IMR-90 (cell line): ENCODE measurements around the gene MGA. TPM values are rescaled to one million over a fixed set of nuclear protein-coding genes. Genes with fewer than 3 reads are reported as not detected.

Experiments used
- ATAC-seq: fragments of 200-7000 bp; cut with Tn5 transposase; 2 replicates; pipeline ENCODE4 v1.9.1; 2020; ENCODE audit warnings: low read depth, mild to moderate bottlenecking, moderate library complexity
- Bru-seq: library from RNA; stranded (reverse); fragments of 400-500 nt; gene quantifications from one replicate; lab custom pipeline; 2021; lab: Mats Ljungman, UMichigan
- BruChase-seq, 2 experiments: library from RNA; stranded (reverse); fragments of 400-500 nt; gene quantifications; one replicate each; lab custom pipeline; 2021; lab: Mats Ljungman, UMichigan
- BruUV-seq: library from RNA; stranded (reverse); fragments of 400-500 nt; replicated peaks from 2 replicates; lab custom pipeline; 2021; lab: Mats Ljungman, UMichigan
- CTCF ChIA-PET: fragments of 300-600 bp; formaldehyde crosslinking; extraction: SDS; loops from one replicate; lab custom pipeline; 2021; ENCODE audit warnings: antibody characterized with exemption; lab: Yijun Ruan, JAX
- POLR2A ChIA-PET: fragments of 300-600 bp; sonication (Branson Sonifier 250); formaldehyde crosslinking; loops from one replicate; lab custom pipeline; 2022; ENCODE audit warnings: antibody characterized with exemption; ENCODE audit not compliant: unreplicated experiment; lab: Charles Lee
- DNase-seq: peaks from one replicate; pipeline ENCODE4 v3.0.0; 2013
- H2AFZ ChIP-seq: replicated peaks from 2 replicates; pipeline ENCODE3; 2013; ENCODE audit warnings: low read length, mild to moderate bottlenecking; ENCODE audit not compliant: poor library complexity
- H2AK5ac ChIP-seq: 2 replicates; pipeline ENCODE4 v1.6.1; 2013; ENCODE audit warnings: low read depth, low read length, inconsistent platforms
- H2AK9ac ChIP-seq: replicated peaks from 2 replicates; pipeline ENCODE3; 2013; ENCODE audit warnings: mild to moderate bottlenecking, low read depth, low read length, moderate library complexity; ENCODE audit not compliant: poor library complexity
- H2BK120ac ChIP-seq: 2 replicates; pipeline ENCODE4 v1.6.1; 2013; ENCODE audit warnings: low read depth, low read length, inconsistent platforms
- H2BK15ac ChIP-seq: 3 replicates; pipeline ENCODE4 v1.6.1; 2013; ENCODE audit warnings: low read depth, low read length, inconsistent platforms
- H2BK20ac ChIP-seq: 2 replicates; pipeline ENCODE4 v1.6.1; 2013; ENCODE audit warnings: low read depth, mild to moderate bottlenecking, inconsistent platforms, low read length, moderate library complexity
- H2BK5ac ChIP-seq: 2 replicates; pipeline ENCODE4 v1.6.1; 2013; ENCODE audit warnings: mild to moderate bottlenecking, low read depth, low read length, inconsistent platforms; ENCODE audit not compliant: poor library complexity, severe bottlenecking
- H3K14ac ChIP-seq: replicated peaks from 2 replicates; pipeline ENCODE4 v1.6.1; 2013; ENCODE audit warnings: low read depth, low read length, inconsistent platforms
- H3K18ac ChIP-seq: 2 replicates; pipeline ENCODE4 v1.6.1; 2013; ENCODE audit warnings: low read depth, low read length, control low read depth
- H3K23ac ChIP-seq: 2 replicates; pipeline ENCODE4 v1.6.1; 2013; ENCODE audit warnings: low read depth, low read length, inconsistent platforms
- H3K27ac ChIP-seq: 2 replicates; pipeline ENCODE4 v1.5.1; 2013; ENCODE audit warnings: mild to moderate bottlenecking, control low read depth, low read length; ENCODE audit not compliant: insufficient read depth
- H3K27me3 ChIP-seq: 2 replicates; pipeline ENCODE4 v1.6.1; 2013; ENCODE audit warnings: low read length; ENCODE audit not compliant: control insufficient read depth, insufficient read depth
- H3K36me3 ChIP-seq: 2 replicates; pipeline ENCODE4 v1.6.1; 2013; ENCODE audit warnings: low read length, mixed read lengths; ENCODE audit not compliant: control insufficient read depth, insufficient read depth
- H3K4ac ChIP-seq: 2 replicates; pipeline ENCODE4 v1.6.1; 2013; ENCODE audit warnings: low read depth, low read length, inconsistent platforms
- H3K4me1 ChIP-seq: 2 replicates; pipeline ENCODE4 v1.6.1; 2013; ENCODE audit warnings: low read length, mixed read lengths; ENCODE audit not compliant: control insufficient read depth, insufficient read depth
- H3K4me2 ChIP-seq: 2 replicates; pipeline ENCODE4 v1.6.1; 2013; ENCODE audit warnings: low read depth, mild to moderate bottlenecking, control low read depth, low read length, moderate library complexity
- H3K4me3 ChIP-seq: 2 replicates; pipeline ENCODE4 v1.5.1; 2013; ENCODE audit warnings: low read depth, mild to moderate bottlenecking, control low read depth, low read length, moderate library complexity; ENCODE audit not compliant: insufficient read depth
- H3K56ac ChIP-seq: 2 replicates; pipeline ENCODE4 v1.6.1; 2013; ENCODE audit warnings: low read length, inconsistent platforms; ENCODE audit not compliant: insufficient read depth; ENCODE audit errors: extremely low read depth
- H3K79me1 ChIP-seq, 2 experiments: 2 replicates each; pipeline ENCODE4 v1.6.1; 2013; ENCODE audit warnings: low read length in 2 of 2, inconsistent platforms in 1 of 2, low read depth in 1 of 2
- H3K9ac ChIP-seq: 2 replicates; pipeline ENCODE4 v1.6.1; 2013; ENCODE audit warnings: low read depth, low read length, control low read depth
- H3K9me1 ChIP-seq: 2 replicates; pipeline ENCODE4 v1.6.1; 2013; ENCODE audit warnings: low read length, inconsistent platforms; ENCODE audit not compliant: insufficient read depth
- H3K9me3 ChIP-seq: 2 replicates; pipeline ENCODE4 v1.6.1; 2013; ENCODE audit warnings: low read length; ENCODE audit not compliant: control insufficient read depth, insufficient read depth
- H4K20me1 ChIP-seq: 2 replicates; pipeline ENCODE4 v1.6.1; 2013; ENCODE audit warnings: low read length, inconsistent platforms; ENCODE audit not compliant: insufficient read depth
- H4K5ac ChIP-seq: 2 replicates; pipeline ENCODE4 v1.6.1; 2013; ENCODE audit warnings: mild to moderate bottlenecking, low read depth, low read length, control low read depth
- H4K8ac ChIP-seq, 2 experiments: 2 replicates each; pipeline ENCODE4 v1.6.1; 2013; ENCODE audit warnings: low read depth in 2 of 2, low read length in 2 of 2, control low read depth in 1 of 2, inconsistent platforms in 1 of 2
- H4K91ac ChIP-seq: 2 replicates; pipeline ENCODE4 v1.6.1; 2013; ENCODE audit warnings: low read depth, low read length, inconsistent platforms; ENCODE audit not compliant: insufficient read depth
- BHLHE40 ChIP-seq: fragments of 150-350 bp; IDR thresholded peaks from 2 replicates; pipeline ENCODE4 v1.6.1; 2016; ENCODE audit warnings: mild to moderate bottlenecking, low read depth, low read length
- CEBPB ChIP-seq: IDR thresholded peaks from 2 replicates; pipeline ENCODE4 v1.6.1; 2012; ENCODE audit warnings: low read depth, low read length, improper control_type of control experiment
- FOS ChIP-seq: fragments of 150-350 bp; IDR thresholded peaks from 2 replicates; pipeline ENCODE4 v1.6.1; 2016; ENCODE audit warnings: low read depth, low read length
- MAZ ChIP-seq: IDR thresholded peaks from 2 replicates; pipeline ENCODE4 v1.6.1; 2012; ENCODE audit warnings: low read depth, mild to moderate bottlenecking, low read length, improper control_type of control experiment, moderate library complexity, borderline replicate concordance
- MXI1 ChIP-seq: IDR thresholded peaks from 2 replicates; pipeline ENCODE4 v1.6.1; 2012; ENCODE audit warnings: low read depth, mild to moderate bottlenecking, low read length, moderate library complexity, borderline replicate concordance
- POLR2A ChIP-seq: IDR thresholded peaks from 2 replicates; pipeline ENCODE4 v1.6.1; 2012; ENCODE audit warnings: mild to moderate bottlenecking, low read depth, low read length
- RAD21 ChIP-seq: IDR thresholded peaks from 2 replicates; pipeline ENCODE4 v1.6.1; 2012; ENCODE audit warnings: low read length, improper control_type of control experiment
- SMC3 ChIP-seq: fragments of 150-350 bp; IDR thresholded peaks from 2 replicates; pipeline ENCODE4 v1.6.1; 2016; ENCODE audit warnings: low read depth, mild to moderate bottlenecking, antibody characterized with exemption, low read length, moderate library complexity
- WGBS, 2 experiments: methylation state at CpG; one replicate each; pipeline versions ENCODE4 v1.1.5 to v1.1.7; 2013; ENCODE audit warnings: missing lambda C conversion rate in 2 of 2; ENCODE audit not compliant: insufficient read length in 1 of 2; ENCODE audit errors: extremely low coverage in 2 of 2; 5-methylcytosine and 5-hydroxymethylcytosine counted together
- dilution Hi-C: fragments of 300-500 bp; cut with HindIII; formaldehyde crosslinking; loops from one replicate; pipeline ENCODE4 v1.14.3; 2018; ENCODE audit warnings: low sequenced_read_pairs; ENCODE audit not compliant: unreplicated experiment
- in situ Hi-C: fragments of 300-500 bp; cut with MboI; formaldehyde crosslinking; loops from 3 replicates; pipeline ENCODE4 v1.14.3; 2019; ENCODE audit warnings: low sequenced_read_pairs, inconsistent platforms, mixed read lengths
- intact Hi-C: fragments of 100-400 bp; cut with micrococcal nuclease; formaldehyde crosslinking; loops from 2 replicates; pipeline ENCODE4 v1.10.0; 2022
- long read RNA-seq: library from polyadenylated mRNA; unstranded; transcript quantifications from one replicate; pipeline ENCODE4 v2.0.0, GENCODE V29; 2021; ENCODE audit not compliant: unreplicated experiment
- polyA plus RNA-seq, 3 experiments: library from polyadenylated mRNA; depleted of rRNA; stranded (reverse); fragments of >200 nt; gene quantifications; 2 replicates each; pipeline ENCODE4 v1.2.3, GENCODE V29; 2012; ENCODE audit warnings: low replicate concordance in 1 of 3
- total RNA-seq: library from RNA; depleted of rRNA; stranded (reverse); fragments of >200 nt; gene quantifications from 2 replicates; pipeline ENCODE4 v1.2.3, GENCODE V29; 2012; rRNA removed
- TF ChIP-seq, protein P1 (sequence below): fragments of 150-350 bp; IDR thresholded peaks from 2 replicates; pipeline ENCODE4 v1.6.1; 2017; ENCODE audit warnings: mild to moderate bottlenecking, antibody characterized with exemption, low read length, low read depth
- TF ChIP-seq, protein P2 (sequence below): conservative IDR thresholded peaks from 2 replicates; pipeline ENCODE4 v1.5.1; 2012; ENCODE audit warnings: mild to moderate bottlenecking, low read depth, low read length, improper control_type of control experiment

Gene MGA
- total RNA-seq (38.0 and 48.3 TPM in 2 replicates), polyA plus RNA-seq (2012; rRNA removed) (3.0 and 3.2 TPM in 2 replicates), Bru-seq, nascent RNA (percentile 81 among the genes with signal in this experiment), BruChase-seq, experiment 1, labeled RNA remaining after a 6-hour chase (percentile 81 among the genes with signal in this experiment), BruChase-seq, experiment 2, labeled RNA remaining after a 2-hour chase (percentile 86 among the genes with signal in this experiment)
- 0.75 and 1.0 TPM in 2 replicates for polyA plus RNA-seq (2012; cell fraction: cytosol; rRNA removed)
- polyA plus RNA-seq (2012; cell fraction: nucleus; rRNA removed; ENCODE audit: low replicate concordance) = 1.3 and 5.8 TPM in 2 replicates
- long read RNA-seq, partial matches to known transcripts = 3 of 15 reads
- long read RNA-seq, other reads (novel, unspliced or antisense) = 7 of 15 reads

DNA sequence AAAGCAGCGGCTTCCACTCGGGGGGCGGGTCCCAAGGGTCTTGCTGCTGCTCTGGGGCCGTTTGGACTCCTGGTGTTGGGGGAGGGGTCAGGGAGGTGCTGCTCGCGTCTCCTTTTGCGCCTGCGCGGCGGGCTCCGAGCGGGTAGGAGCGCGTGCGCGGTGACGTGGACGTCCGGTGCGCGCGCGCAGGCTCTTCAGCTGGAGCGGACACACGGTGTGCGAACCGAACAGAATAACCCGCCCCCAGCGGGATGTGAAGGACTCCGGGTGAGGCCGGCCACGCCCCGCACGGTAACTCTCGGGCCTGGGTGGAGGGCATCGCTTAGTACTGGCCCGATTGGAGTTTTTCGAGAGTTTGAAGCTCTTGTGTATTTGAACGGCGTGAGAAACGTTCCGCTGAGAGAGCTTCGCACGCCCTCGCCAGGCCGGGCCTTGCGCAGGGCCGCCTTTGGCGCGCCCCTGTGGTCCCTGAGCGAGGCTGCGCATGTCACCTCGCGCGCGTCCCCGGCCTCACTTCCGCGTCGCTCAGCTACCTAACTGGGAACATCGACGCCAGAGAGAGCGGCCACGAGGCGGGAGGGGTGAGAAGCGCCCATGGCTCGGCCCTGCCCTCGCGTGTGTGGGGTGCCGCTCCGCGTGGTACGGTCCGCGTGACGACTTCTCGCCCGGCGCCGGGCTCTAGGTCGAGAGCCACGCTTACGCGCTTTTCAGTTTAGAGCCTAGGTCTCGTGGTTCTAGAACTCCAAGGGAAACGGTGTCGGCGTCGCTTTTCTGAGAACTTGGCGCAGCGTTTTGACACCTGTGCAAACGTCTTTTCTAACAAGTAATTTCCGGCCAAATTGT is at the start of gene MGA:
TSS of gene MGA (plus strand) at position 171 of the 843 bp plus-strand sequence.
- ATAC-seq (peak; percentile 89), DNase-seq (peak; percentile 92)
- dilution Hi-C loops (no loop called here), intact Hi-C loops (loop anchor here (1.0 to 5.0 kb wide), 2 partner anchors 38 to 53 kb away; no protein-coding TSS in a partner anchor), in situ Hi-C loops (no loop called here)
- Histone ChIP-seq H3K14ac (peak within 1 kb of the TSS; percentile 88), H2BK15ac (peak within 1 kb of the TSS; percentile 77; the same call in 1 of the 3 replicates), H2AK5ac (peak within 1 kb of the TSS; percentile 80), H4K20me1 (peaks cover 26% of the 10 kb centered on the region), H3K9me1 (peaks cover 4% of the 10 kb centered on the region), H2AK9ac (peak within 1 kb of the TSS; percentile 95), H3K4me2 (peak within 1 kb of the TSS; percentile 86), H3K4me1 (peaks cover 6% of the 10 kb centered on the region), H3K9ac (peak within 1 kb of the TSS; percentile 63), H2BK120ac (peak within 1 kb of the TSS; percentile 68), H3K23ac (peak within 1 kb of the TSS; percentile 83), H2BK5ac (peak within 1 kb of the TSS; percentile 64), H3K9me3 (no peaks in the 10 kb centered on the region), H4K5ac (peak within 1 kb of the TSS; percentile 91), H3K56ac (peak within 1 kb of the TSS; percentile 67; the same call in 1 of the 2 replicates), H3K79me1 (peaks cover 15 to 41% of the 10 kb centered on the region in 2 experiments), H3K27me3 (no peaks in the 10 kb centered on the region), H3K18ac (peak within 1 kb of the TSS; percentile 40; the same call in 1 of the 2 replicates), H2BK20ac (peak within 1 kb of the TSS; percentile 53; the same call in 1 of the 2 replicates), H2AFZ (peak within 1 kb of the TSS; percentile 95), H4K91ac (peak within 1 kb of the TSS; percentile 89), H3K4ac (peak within 1 kb of the TSS; percentile 86), H3K4me3 (peak within 1 kb of the TSS; percentile 64), H3K27ac (peak within 1 kb of the TSS; percentile 80), H4K8ac (peak within 1 kb of the TSS; percentile 97 to 100), H3K36me3 (no peaks in the 10 kb centered on the region)
- TF ChIP-seq, protein P1, sequence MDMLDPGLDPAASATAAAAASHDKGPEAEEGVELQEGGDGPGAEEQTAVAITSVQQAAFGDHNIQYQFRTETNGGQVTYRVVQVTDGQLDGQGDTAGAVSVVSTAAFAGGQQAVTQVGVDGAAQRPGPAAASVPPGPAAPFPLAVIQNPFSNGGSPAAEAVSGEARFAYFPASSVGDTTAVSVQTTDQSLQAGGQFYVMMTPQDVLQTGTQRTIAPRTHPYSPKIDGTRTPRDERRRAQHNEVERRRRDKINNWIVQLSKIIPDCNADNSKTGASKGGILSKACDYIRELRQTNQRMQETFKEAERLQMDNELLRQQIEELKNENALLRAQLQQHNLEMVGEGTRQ = peak; percentile 60; the same call in 1 of the 2 replicates
- TF ChIP-seq RAD21 (0 out of 2 replicates have a peak, but pooled peaks have one; percentile 5), FOS (no peak), CEBPB (no peak), MXI1 (peak; percentile 44; the same call in 1 of the 2 replicates), MAZ (peak; percentile 37; the same call in 1 of the 2 replicates), BHLHE40 (peak; percentile 24; the same call in 1 of the 2 replicates), POLR2A (peak; percentile 56; the same call in 1 of the 2 replicates), SMC3 (no peak)
- TF ChIP-seq, protein P2, sequence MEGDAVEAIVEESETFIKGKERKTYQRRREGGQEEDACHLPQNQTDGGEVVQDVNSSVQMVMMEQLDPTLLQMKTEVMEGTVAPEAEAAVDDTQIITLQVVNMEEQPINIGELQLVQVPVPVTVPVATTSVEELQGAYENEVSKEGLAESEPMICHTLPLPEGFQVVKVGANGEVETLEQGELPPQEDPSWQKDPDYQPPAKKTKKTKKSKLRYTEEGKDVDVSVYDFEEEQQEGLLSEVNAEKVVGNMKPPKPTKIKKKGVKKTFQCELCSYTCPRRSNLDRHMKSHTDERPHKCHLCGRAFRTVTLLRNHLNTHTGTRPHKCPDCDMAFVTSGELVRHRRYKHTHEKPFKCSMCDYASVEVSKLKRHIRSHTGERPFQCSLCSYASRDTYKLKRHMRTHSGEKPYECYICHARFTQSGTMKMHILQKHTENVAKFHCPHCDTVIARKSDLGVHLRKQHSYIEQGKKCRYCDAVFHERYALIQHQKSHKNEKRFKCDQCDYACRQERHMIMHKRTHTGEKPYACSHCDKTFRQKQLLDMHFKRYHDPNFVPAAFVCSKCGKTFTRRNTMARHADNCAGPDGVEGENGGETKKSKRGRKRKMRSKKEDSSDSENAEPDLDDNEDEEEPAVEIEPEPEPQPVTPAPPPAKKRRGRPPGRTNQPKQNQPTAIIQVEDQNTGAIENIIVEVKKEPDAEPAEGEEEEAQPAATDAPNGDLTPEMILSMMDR = 0 out of 2 replicates have a peak, but pooled peaks have one; percentile 22
- BruUV-seq = no TSS peak
- ChIA-PET POLR2A (interaction anchor here (0.6 kb wide), 1 partner anchor 14 kb away, joined by 5 read pairs; no protein-coding TSS in a partner anchor), CTCF (interaction anchor here (0.8 to 1.3 kb wide), 4 partner anchors 31 to 74 kb away, joined by 3 to 7 read pairs (median 3); no protein-coding TSS in a partner anchor)
- WGBS, 2 experiments = 2% methylated on average over 76 of the region's 93 CpGs; no CpG with 5 or more reads in 1 of the 2 experiments
